SHP77 (cell line): ENCODE data around the gene RAI1.
A peak's percentile ranks its signal among the peaks of the same experiment; 100 is the strongest.

Experiments
- DNase-seq, 2 experiments: peaks; one replicate each; lab custom pipeline; 2025; lab: John Stamatoyannopoulos, UW

The RAI1 gene

DNA sequence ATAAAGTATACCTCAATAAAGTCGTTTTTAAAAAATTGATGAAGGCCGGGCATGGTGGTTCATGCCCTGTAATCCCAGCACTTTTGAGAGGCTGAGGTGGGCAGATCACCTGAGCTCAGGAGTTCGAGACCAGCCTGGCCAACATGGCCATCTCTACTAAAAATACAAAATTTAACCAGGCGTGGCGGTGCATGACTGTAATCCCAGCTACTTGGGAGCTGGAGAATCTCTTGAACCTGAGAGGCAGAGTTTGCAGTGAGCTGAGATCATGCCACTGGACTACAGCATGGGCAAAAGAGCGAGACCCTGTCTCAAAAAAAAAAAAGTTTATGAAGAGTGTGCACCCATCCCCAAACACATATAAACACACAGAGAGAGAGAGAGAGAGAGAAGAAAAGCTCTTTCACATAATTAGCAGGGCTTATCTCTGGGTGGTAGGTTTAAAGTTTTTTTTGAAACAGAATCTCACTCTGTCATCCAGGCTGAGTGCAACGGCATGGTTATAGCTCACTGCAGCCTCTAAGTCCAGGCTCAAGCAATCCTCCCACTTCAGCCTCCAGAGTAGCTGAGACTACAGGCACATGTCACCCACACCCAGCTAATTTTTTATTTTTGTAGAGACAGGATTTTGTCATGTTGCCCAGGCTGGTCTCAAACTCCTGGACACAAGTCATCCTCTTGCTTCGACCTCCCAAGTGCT, 152.6 kb downstream of the RAI1 start:
- DNase-seq: no peak

- DNase-seq: no peak
Observed at GRCh38 chr17:17834974-17835373, 153.7 kb downstream of the RAI1 start.

- DNase-seq: no peak
Observed at GRCh38 chr17:17835415-17836249, 154.4 kb downstream of the RAI1 start.

GRCh38 chr17:17836250-17836817, 155.1 kb downstream of the RAI1 start:
- peak; percentile 99 for DNase-seq

DNA sequence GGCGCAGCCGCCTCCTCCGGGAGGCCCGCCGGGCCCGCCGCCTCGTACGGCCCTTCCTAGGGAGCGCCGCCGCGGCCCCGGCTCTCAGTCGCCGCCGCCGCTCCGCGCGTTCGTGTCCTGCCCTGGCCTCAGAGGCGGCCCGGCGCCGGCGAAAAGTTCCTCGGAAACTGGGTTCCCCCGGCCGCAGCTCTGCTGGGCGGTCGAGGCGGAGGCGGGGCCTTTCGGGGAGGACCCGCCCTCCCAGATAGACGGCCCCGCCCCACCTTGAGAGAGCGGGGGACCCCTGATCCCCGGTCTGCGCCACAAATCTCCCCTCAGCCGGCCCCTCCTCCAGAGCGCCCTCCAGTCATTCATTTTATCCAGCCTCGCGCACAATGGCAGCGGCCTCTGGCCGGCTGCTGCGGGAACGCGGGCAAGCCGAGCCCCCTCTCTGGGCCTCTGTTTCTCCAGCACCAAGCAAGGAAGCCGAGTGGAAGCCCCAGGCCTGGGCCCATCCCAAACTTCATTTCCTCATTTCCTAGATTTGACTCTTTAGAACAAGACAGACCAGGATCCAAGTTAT, 155.6 kb downstream of the RAI1 start, which contains the start of gene SREBF1:
Gene SREBF1, minus strand, starts transcription at position 169 of the 562 bp plus-strand sequence. CDS start 169 bp downstream, outside the sequence.
- DNase-seq: peak in 1 of 2 experiments; percentile 49

GRCh38 chr17:17837380-17837821, 156.1 kb downstream of the RAI1 start:
- no peak for DNase-seq

DNA sequence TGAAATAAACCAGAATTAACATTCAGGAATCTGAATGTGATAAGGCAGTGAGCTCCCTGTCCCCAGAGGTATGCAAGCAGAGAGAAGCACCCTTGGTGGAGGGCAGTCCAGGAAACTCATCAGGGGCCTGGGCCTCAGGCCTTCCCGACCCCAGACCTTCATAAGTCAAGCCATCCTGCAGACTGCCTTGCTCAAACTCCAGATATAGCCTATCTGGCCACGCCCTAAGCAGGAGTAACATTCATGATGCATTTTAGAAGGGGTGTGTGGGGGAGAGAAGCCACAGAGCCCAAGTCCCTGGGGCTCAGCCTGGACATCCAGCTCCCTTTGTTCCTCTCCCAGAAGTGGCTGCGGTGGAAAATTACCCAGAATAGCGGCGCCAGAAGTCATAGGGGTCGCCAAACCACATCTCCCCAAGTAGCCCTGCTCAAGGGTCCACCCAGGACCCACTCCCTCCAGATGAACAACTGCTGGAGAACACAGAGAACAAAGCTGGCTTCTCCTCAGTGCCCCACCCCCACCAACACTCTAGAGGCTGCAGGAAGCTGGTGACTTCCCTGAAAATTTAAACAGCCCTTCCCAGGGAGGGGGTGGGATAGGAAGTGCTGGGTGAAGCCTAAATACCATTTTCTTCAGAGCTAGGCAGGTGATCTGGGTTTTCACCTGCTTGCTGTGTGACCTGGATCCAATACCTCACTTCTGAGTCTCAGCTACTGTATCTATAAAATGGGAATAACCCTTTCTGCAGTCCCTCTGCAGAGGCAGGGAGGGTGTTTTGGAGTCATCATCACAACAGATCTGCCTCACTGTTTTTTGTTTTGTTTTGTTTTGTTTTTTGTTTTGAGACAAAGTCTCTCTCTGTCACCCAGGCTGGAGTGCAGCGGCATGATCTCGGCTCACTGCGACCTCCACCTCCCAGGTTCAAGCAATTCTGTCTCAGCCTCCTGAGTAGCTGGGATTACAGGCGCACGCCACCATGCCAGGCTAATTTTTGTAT, 157.0 kb downstream of the RAI1 start:
- DNase-seq: peak; percentile 58 to 67

DNA sequence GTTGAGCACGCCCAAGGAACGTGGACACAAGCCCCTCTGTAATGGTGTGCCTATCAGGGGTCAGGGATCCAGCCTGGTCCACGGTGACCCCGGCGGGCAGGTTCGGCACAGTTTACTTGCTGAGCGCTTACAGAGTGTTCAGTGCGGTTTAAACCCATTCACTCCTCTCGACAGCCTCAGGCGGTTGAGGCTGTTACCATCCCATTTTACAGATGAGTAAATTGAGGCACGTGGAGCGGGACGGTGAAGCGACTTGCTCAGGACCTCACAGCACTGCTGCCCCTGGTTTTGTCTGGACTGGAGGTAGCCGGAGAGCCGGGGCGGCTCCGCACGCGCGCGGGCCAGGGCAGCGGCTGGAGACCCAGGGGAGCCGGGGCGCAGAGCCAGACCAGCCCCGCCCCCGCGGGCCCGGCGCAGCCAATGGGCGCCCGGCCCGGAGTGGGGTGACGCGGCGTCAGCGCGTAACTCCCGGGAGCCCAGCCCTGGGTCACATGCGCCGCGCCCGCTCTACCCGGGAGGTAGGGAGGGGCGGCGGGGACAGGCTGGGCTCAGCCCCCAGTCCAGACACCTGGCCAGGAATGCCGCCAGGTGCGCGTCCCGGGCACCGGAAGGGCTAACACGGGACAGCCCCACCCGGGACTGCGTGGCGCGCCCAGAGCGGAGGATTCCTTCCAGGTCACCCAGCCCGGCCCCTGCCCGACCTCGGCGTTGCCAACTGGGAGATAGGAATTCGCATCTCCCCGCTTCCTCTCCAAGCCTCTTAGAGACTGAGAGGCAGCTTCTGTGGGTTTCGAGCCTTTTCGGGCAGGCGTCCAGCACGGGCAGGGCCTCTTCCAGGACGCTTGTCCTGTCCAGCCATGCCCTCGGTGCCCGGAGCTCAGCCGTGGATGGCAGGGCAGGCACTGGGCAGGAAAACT, 158.8 kb downstream of the RAI1 start:
- peak; percentile 94 to 98 for DNase-seq

DNA sequence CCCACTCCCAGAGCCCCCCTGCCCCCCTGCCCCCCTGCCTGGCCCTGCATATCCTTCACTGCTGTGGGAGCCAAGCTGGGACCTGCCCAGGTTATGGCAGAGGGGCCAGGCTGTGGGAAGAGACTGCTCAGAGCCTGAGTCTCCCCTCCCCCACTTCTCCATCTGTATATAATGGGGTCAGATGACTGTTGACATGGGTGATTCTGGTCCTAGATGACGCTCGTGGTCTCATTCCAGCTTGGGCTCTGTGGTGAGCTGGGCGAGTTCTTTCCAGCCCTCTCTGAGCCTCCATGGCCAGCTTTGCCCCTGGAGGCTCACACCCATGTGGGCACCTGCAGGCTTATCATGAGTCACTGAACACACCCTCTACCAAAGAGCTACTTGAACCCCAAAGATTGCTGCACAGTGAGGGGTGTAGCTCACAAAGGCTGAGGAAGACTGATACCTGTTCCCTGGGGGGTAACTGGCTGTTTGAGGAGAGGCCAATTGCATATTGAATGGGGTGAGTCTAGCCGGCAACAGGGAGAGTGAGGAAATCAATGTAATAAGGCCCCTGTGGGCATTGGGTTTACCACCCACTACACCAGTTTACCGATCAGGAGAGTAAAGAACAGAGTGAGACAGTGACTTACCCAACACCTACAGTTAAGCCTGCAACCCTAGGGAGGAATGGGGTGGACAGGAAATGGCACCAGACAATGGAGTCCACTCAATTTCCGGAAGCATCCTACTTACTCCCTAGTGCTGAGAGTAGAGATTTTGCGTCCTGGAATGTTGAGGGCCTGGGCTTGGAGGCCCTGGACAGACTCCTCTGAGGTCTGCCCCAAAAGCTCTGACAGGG, 159.7 kb downstream of the RAI1 start:
- DNase-seq: peak; percentile 47 to 51

DNA sequence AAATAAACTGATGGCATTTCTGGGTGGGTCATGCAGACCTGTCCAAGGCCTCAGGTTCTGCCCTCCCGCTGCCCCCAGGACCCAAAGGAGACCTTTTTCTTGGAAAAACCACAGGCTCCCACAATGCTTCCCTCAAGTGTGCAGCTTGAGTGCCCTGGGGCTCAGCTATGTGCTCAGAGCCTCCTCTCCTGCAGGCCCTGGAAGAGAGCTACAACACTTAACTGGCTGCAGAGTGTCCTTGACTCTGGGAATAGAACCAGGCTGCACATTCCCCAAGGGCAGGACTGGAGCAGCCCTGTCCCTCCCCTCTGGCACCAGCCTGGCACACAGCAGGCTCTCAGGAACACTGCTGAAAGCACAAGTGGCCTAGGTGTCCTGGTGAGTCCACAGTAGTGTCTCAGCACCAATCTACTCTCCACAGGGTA, 160.4 kb downstream of the RAI1 start:
- no peak for DNase-seq

DNA sequence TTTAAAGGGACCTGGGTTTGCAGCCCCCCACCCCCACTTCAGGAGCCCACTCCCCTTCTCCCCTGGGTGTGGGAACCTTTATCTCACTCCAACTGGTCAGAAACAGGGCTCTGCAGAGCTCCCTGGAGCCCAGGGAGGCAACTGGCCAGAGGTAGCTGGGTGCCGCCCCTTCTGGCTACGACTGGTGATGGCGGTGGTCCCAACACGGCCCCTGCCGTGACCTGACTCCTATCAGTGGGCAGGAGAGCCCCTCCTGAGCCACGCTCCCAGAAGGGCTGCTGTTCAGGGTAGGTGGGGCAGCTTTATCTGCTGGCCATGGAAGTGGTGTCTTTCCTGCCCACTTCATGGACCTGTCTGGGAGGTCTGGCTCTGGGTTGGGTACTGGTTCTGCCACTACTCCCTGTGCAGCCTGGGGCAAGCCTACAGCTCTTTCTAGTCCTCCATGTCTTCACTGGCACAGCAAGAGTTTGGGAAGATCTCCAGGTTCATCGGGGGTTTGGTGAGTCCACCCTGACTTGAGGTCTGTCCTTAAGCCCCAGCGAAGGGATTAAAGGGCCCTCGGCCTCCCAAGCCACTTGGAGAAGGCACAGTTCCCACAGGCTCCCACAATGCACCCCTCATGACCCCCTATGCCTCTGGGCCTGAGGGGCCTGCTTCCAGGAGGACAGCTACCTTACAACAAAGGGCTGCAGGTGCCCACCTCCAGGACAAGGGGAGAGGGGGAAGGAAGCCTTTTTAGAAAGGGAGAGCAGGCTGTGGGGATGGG, 161.0 kb downstream of the RAI1 start:
- no peak for DNase-seq

- no peak for DNase-seq
Observed at GRCh38 chr17:17843096-17843495, 161.8 kb downstream of the RAI1 start.

DNA sequence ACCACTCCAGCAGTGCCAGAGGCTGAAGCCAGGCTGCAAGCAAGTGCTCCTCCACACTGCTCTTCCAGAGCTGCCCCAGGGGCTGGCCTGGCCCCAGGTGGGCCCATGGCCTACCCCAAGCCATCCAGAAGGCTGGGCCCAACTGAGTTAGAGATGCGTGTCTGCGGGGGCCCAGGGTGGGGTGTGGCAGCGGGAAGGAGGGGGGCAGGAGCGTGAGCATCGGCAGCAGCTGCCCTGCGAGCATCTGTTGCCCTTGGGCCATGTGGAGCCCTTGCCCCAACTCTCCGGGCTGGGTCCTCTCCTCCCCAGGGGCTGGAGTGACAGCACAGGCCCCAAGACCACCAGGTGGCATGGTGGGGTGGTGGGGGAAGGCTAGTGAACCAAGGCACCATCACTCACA, 162.8 kb downstream of the RAI1 start:
- DNase-seq: no peak

DNA sequence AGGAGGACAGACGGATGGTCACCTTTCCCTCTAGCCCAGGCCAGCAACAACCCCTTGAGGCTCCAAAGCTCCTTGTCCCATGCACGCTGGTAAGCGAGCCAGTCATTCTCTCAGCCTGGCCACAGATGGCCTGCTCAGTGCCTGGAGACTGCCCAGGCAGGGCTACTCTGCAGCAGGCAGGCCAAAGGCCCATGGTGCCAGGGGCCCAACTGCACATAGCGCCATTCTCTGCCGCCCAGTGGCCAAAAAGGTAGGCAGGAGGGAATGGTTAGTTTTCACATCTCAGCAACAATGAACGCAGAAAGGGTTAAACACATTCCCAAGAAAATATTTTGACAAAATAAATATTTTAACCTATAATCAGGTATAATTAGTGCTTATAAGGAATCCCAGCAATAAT, 163.2 kb downstream of the RAI1 start:
- no peak for DNase-seq

- no peak for DNase-seq
Observed at GRCh38 chr17:17845046-17845775, 164.0 kb downstream of the RAI1 start.

- DNase-seq: no peak
Observed at GRCh38 chr17:17846003-17846402, 164.7 kb downstream of the RAI1 start.

DNA sequence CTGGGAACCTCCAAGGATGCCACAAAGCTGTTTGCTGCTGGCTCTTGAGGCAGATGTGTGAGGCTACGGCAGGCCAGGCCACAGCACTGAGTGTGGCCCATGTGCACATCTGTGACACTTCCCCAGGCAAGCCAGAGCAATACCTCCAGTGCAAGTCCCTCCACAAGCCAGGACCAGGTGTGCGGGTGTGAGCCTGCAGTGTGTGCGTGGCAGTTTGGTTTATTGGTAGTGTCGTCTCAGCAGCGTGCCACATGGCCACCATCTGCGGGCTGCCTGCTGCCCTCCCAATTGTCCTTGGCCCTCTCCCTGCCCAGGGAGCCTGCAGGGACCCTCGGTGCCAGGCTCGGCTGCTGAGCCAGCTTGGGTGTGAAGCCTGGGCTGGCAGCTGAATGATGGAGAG, 165.4 kb downstream of the RAI1 start:
- DNase-seq: no peak
